ENCODE results near the gene FGGY. TPM values are rescaled to one million over a fixed set of nuclear protein-coding genes. Genes with fewer than 3 reads are reported as not detected.
A peak's percentile ranks its signal among the peaks of the same experiment; 100 is the strongest.

The FGGY gene
- total RNA-seq, 2 donors from 2014 or later = 12.2 to 17.4 TPM

DNA sequence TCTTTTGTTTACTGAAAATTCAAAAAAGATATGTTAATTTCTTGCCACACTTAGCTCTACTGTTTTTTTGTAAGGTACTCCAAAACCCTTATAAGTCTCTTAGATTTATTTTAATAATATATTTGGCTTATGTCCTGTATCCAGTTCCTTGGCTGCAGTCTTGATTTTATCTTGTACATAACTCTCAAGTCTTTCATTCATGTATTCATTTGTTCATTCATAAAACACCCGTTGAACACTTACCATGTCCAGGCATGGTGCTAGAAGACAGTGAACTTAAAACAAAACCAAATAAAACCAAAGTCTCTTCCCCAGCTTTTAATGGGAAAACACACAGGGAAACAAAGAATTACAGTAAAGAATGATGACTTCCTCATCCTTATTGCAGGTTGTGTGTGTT is 215.8 kb downstream of the FGGY start:
- Histone ChIP-seq H3K9me3 (no peaks in the 10 kb centered on the region), H3K4me3 (no peak overlapping the region), H3K27ac (peak overlapping the region in 1 of 4 donors; percentile 7), H3K36me3 (replicated peaks in 1 of 2; ENCODE audit: insufficient read depth in 1 of 2, low read depth in 2 of 2) (no peaks in the 10 kb centered on the region), H3K27me3 (no peaks in the 10 kb centered on the region), H3K4me1 (peaks cover 34% of the 10 kb centered on the region)
- 62 to 86% methylated on average over 1 of the region's 1 CpG for WGBS, 2 donors
- DNase-seq = no peak
- intact Hi-C loops (cut with DNase I) = no loop called here
- TF ChIP-seq POLR2A (IDR thresholded peaks at IDR 0.05) = no peak
- TF ChIP-seq, protein P1, sequence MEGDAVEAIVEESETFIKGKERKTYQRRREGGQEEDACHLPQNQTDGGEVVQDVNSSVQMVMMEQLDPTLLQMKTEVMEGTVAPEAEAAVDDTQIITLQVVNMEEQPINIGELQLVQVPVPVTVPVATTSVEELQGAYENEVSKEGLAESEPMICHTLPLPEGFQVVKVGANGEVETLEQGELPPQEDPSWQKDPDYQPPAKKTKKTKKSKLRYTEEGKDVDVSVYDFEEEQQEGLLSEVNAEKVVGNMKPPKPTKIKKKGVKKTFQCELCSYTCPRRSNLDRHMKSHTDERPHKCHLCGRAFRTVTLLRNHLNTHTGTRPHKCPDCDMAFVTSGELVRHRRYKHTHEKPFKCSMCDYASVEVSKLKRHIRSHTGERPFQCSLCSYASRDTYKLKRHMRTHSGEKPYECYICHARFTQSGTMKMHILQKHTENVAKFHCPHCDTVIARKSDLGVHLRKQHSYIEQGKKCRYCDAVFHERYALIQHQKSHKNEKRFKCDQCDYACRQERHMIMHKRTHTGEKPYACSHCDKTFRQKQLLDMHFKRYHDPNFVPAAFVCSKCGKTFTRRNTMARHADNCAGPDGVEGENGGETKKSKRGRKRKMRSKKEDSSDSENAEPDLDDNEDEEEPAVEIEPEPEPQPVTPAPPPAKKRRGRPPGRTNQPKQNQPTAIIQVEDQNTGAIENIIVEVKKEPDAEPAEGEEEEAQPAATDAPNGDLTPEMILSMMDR (IDR thresholded peaks at IDR 0.05) = no peak
- ATAC-seq = no peak

DNA sequence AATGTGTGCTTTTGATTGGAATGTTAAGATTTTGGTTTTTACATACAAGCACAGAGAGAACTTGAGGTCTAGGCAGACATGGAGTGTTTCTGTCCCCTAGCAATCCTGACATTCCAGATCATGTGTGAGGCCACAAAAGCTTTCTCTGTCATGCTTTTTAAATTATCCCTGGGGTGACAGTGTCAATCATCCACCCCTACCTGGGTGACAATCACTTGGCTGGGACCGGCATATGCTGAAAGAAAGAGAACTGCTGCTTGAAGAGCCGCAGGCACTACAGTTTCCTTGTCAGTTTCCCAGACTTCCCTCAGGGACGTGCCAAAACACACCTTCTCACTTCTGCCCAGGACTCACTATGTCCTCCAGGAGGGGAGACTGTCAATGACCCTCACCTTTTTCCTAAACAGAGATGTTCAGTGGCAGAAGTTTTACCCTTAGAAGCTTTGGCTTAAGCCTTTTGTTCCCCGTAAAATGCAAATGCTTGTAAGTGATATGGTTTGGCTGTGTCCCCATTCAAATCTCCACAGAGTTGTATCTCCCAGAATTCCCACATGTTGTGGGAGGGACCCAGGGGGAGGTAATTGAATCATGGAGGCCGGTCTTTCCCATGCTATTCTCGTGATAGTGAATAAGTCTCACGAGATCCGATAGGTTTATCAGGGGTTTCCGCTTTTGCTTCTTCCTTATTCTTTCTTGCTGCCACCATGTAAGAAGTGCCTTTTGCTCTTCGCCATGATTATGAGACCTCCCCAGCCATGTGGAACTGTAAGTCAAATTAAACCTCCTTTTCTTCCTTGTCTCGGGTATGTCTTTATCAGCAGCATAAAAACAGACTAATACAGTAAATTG is 217.4 kb downstream of the FGGY start:
- ATAC-seq (no peak), DNase-seq (no peak)
- no peak for TF ChIP-seq POLR2A (IDR thresholded peaks at IDR 0.05)
- TF ChIP-seq, protein P1 (IDR thresholded peaks at IDR 0.05) = no peak
- H3K27me3 ChIP-seq = no peaks in the 10 kb centered on the region
- WGBS, 2 donors = 93 to 94% methylated on average over 11 of the region's 11 CpGs
- H3K36me3 ChIP-seq (replicated peaks in 1 of 2; ENCODE audit: insufficient read depth in 1 of 2, low read depth in 2 of 2) = no peaks in the 10 kb centered on the region
- no peak overlapping the region for H3K27ac ChIP-seq
- intact Hi-C loops (cut with DNase I) = no loop called here
- no peak overlapping the region for H3K4me3 ChIP-seq
- no peaks in the 10 kb centered on the region for H3K9me3 ChIP-seq
- H3K4me1 ChIP-seq = peaks cover 37% of the 10 kb centered on the region

DNA sequence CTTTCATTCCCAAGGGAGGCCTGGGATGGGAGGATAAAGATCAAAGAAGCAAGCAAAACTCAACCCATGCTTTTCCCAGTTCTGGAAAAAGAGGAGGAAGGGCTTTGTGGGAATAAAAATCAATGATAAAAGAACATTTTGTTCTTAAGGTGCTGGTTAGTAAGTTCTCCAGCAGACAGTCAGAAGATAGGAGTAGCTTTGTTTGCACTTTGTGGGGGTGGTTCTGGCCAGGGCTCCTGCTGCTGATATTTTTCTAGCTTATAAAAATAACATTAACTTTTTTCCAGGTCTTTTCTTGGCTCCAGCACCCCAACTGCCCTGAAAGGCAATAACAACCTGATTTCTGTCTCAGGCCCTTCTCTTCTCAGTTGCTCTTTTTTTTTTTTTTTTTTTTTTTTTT is 220.0 kb downstream of the FGGY start:
- no peak overlapping the region for H3K4me3 ChIP-seq
- H3K27me3 ChIP-seq = no peaks in the 10 kb centered on the region
- H3K36me3 ChIP-seq (replicated peaks in 1 of 2; ENCODE audit: insufficient read depth in 1 of 2, low read depth in 2 of 2) = no peaks in the 10 kb centered on the region
- H3K4me1 ChIP-seq = peaks cover 27% of the 10 kb centered on the region
- ATAC-seq (peak; percentile 91), DNase-seq (peak; percentile 51 to 74 (median 64))
- TF ChIP-seq, protein P1 (IDR thresholded peaks at IDR 0.05) = no peak
- H3K27ac ChIP-seq = peak overlapping the region; percentile 31 to 72 (median 59)
- intact Hi-C loops (cut with DNase I) = no loop called here
- H3K9me3 ChIP-seq = no peaks in the 10 kb centered on the region

DNA sequence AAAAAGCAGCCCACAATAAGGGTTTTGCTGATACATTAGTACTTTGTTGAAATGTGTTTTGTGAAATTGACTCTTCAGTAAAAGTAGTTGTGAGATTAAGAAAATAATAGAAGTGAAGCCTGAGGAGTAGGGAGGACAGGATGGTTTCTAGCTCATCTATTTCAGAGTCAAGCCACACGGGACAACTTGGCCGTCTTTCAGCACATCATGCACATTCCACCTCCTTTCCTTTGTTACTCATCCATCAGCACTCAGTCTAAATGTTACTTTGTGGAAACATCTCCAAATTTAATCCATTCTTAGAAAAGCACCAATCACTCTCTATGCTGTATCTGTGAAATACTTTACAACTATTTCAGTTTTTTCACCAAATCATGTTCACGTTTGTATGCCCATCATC is 223.3 kb downstream of the FGGY start:
- DNase-seq (no peak), ATAC-seq (no peak)
- Histone ChIP-seq H3K36me3 (replicated peaks in 1 of 2; ENCODE audit: insufficient read depth in 1 of 2, low read depth in 2 of 2) (no peaks in the 10 kb centered on the region), H3K27me3 (no peaks in the 10 kb centered on the region), H3K4me1 (peaks cover 22% of the 10 kb centered on the region), H3K27ac (no peak overlapping the region), H3K4me3 (no peak overlapping the region), H3K9me3 (no peaks in the 10 kb centered on the region)
- intact Hi-C loops (cut with DNase I) = no loop called here
- TF ChIP-seq POLR2A (IDR thresholded peaks at IDR 0.05) = no peak
- TF ChIP-seq, protein P1 (IDR thresholded peaks at IDR 0.05) = no peak
- 87 to 88% methylated on average over 3 of the region's 3 CpGs for WGBS, 2 donors

All from body of pancreas (tissue), 4 donors.